Stimulated activated CD8-positive, alpha-beta memory T cell treated with anti-CD3 and anti-CD28 coated beads, Interleukin-4, amount 100 ng/mL, for 1 hour (primary cell): Measurements from ENCODE around the gene TPD52L2.
"Not testable (repeated sequence)": the region's sequence is repeated elsewhere in the genome, so short reads cannot be mapped to it uniquely, and the experiment has no call there.

Experiments
- DNase-seq, 2 donors: peaks; one replicate each; pipeline ENCODE4 v3.0.0-alpha.2; 2020; ENCODE audit warnings: low read depth in 2 of 2, low spot score in 1 of 2

Gene TPD52L2

DNA sequence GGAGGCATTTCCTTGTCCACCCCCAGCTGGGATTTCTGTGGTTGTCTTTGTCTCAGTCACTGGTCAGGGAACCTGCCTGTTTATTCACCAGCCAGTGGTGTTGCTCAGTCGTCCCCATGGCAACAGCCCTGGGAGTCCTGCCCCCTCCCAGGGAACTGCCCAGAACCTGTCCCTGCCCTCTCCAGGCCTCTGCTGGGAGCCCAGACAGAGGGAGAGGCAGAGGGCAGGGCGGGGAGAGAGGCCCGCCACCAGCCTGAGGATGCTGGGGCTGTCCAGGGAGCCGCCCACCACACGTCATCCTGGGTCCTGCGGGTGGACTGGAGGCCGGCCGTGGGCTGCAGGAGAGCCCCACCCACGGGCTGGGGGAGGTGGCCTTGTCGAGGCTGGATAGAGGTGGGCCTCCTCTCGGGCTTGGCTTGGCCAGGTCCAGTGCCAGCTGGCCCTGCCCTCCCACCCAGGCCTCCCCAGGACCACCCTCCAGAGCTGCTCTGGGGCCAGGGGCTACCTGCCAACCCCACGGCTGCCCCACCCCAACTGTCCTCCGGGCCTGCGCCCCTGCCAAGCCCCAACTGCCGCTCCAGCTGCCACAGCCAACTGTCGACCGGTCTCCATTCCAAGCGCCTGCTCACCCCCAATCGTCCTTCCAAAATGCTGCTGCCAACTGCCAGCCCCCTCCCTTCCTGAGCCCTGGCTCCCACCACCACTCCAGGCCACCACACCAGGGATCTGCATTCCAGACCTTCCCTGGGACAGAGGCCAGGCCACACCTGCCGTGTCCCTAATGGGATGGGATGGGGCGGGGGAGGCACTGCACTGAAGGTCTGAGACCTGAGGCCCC is 29.8 kb upstream of the TPD52L2 start:
- no peak for DNase-seq

GRCh38 chr20:63836458-63837344 is 28.4 kb upstream of the TPD52L2 start:
- no peak for DNase-seq

DNA sequence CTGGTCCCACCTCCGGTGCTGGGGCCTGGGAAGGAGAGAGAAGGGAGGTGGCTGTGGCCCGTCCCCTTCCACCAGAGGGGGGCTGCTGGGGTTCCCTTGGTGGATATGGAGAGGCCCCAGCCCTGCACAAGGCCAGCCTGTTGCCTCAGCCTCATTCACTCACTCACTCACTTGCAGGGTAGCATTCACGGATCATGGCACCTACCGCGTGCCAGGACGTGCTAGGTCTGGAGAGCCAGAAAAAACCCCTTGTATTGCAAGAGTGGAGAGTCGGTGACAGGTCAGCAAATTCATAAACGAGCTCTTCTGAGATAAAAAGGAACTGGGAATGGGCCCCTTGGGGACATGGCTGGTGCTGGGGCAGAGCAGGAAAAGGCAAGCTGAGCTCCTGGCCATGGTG is 27.6 kb upstream of the TPD52L2 start:
- DNase-seq: no peak

DNA sequence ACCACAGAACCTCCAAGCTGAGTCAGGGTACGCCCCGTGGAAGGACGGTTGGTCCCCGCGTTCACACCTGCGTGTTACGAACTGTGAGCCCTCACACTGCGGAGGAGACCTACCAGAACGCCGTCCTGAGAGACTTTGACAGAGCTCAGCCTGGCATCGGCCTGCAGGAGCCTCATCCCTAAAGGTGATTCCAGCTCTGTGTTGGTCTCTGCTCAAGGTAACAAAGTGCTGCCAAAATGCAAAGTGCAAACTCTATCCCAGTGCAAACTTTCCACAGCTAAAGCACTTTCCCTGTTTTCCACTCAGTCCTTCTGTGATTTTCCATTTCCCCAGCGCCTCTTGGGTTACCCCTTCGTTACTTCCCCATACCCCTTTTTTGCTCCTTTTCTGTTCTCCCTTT is 25.4 kb upstream of the TPD52L2 start:
- DNase-seq: no peak

DNA sequence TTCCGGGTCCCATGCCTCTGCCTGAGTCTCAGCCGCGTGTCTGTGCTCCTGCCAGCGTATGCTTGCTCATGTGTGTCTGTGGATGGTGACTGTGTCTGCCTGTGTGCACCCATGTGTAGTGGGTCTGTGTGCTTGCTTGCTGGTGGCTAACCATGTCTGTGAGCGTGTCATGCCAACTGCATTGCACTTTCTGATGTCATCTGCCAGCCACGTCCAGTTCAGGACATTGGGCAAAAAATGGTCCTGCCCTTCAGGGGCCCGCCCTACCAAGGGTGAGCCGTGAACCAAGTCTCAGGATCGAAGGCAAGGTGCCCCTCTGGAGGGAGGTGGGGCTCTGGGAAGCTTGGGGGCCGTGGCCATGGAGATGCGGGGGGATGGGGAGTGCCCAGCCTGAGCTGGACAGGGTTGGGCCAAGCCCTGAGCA is 24.7 kb upstream of the TPD52L2 start:
- no peak for DNase-seq

GRCh38 chr20:63842258-63842657 is 22.8 kb upstream of the TPD52L2 start:
- DNase-seq: no peak

- no peak for DNase-seq
Measured at GRCh38 chr20:63843222-63843621, 21.8 kb upstream of the TPD52L2 start.

DNA sequence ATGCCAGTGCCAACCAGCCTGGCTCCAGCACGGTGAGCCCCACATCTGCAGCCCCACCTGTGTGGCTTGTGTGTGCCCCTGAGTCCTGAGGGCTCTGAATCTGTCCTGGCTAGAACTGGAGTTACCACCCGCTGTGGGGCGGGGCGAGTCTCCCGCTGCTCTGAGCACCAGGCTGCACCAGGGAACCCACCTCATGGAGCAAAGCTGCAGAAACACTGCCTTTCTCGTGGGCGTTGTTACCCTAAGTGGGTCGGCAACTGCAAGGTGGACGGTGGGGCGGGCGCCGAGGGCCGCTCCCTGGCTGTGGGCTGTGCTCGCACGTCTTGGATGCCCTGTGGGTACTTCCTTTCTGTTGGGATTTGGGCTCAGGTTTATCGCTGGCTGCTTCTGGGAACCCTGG is 21.3 kb upstream of the TPD52L2 start:
- no peak for DNase-seq

- DNase-seq: no peak
Measured at GRCh38 chr20:63844511-63844991, 20.5 kb upstream of the TPD52L2 start.

- DNase-seq: no peak
Measured at GRCh38 chr20:63846128-63846771, 18.8 kb upstream of the TPD52L2 start.

GRCh38 chr20:63846888-63847236 is 18.2 kb upstream of the TPD52L2 start:
- DNase-seq: no peak

DNA sequence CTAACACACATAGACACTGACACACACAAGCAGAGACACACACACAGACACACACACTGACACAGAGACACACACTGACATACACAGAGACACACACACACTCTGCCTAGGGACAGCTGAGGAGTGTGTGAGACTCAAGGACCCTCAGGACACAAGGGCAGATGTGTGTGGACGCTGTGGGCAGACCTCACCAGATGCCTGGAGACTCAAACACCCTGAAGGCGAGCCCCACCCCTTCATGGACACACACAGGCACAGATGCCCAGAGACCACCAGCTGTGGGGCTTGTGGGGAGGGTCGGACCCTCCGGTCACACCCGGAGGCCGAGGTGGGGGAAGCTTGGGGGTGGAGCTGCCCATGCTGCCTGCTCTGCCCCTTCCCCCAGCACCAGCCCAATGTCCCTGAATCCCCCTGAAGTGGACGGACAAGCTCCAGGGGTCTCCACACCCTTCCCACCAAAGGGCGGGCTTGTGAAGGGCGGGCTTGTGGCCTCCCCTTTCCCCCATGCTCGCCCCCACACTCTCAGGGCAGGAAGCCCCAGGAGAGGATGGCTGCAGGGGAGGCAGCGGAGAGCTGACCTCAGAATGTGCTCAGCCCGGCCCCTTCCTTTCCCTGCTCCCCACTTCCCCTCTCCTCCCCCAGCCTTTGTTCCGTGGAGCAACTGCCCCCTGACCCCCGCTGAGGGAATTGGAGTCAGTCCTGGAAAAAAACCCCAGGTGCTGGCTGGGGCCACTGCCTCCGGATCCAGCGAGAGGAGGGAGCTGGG is 17.6 kb upstream of the TPD52L2 start:
- no peak for DNase-seq

GRCh38 chr20:63848003-63848911 is 16.8 kb upstream of the TPD52L2 start:
- no peak for DNase-seq

DNA sequence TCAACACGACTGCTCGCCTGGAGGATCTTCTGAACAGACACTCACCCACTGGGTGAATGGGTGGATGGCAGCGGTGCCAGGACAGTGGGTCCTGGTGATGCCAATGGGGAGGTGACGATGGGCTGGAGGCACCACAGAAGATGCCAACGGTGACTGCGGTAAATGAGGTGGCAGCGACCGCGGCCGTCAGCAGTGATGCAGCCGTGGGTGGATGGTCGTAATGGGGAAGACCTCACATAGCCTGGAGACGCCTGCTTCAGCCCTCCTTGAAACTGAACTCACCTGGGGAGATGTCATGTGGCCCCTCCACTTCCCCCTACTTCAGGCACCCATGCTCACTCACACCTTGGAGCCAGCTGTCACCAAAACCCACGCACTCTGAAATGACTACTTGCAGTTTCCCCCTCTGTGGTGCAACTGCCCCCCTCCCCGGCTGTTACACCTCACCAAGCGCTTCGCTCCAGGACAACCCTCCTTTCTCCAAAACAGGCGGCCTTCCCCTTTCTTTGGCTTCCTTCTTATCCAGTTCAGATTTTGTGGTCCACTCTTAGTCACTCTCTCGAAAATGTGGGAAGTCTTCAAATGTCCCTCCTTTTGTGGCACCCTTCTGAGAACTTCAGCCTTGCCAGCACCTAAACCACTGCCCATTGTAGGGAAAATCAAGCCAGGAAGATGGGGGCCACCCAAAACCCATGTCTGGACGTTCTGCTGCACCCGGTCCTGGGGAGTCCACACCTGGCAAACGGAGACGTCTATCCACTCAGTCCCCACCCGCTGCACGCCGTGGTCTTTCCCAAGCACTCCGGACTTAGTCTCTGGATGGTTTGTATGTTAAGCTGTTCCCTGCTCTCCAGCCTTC is 14.2 kb upstream of the TPD52L2 start:
- no peak for DNase-seq

GRCh38 chr20:63851548-63851943 is 13.5 kb upstream of the TPD52L2 start:
- DNase-seq: not testable (repeated sequence)

- DNase-seq: not testable (repeated sequence)
Measured at GRCh38 chr20:63853733-63854068, 11.4 kb upstream of the TPD52L2 start.

GRCh38 chr20:63854069-63854765 is 10.9 kb upstream of the TPD52L2 start:
- no peak for DNase-seq

DNA sequence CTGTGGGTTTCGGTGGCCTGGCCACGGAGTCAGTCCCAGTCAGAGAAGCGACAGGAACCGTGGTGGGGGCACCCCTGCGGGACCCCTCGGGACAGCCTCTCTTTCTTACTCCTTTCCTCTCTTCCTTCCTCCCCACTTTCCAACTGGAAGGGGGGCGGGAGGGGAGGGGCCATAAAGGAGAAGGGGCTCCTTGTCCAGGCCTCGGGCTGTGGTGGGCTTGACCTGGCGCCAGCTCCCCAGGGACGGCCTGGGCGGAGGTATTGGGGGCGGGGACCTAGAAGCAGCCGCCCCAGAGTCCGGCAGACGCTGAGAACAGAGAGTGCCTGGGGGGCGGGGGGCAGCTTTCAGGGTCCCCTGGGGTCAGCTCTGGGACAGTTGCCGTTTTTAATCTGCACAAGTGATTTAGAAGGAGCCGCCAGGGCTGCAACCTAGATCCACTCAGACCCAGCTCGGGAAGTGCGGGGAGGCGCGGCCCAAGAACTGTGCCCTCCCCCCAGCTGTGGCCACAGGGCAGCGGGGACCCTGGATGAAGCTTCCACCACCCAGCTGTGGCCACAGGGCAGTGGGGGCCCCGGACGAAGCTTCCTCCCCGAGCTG is 10.2 kb upstream of the TPD52L2 start:
- no peak for DNase-seq
